Rectal smooth muscle tissue (tissue), 1 donor: Measurements from ENCODE around the gene PTPRO.

Experiments
- H3K27ac ChIP-seq: one replicate; pipeline ENCODE4 v1.7.0; 2013; ENCODE audit warnings: low read depth, low read length, inconsistent platforms
- H3K27me3 ChIP-seq: one replicate; pipeline ENCODE4 v1.7.0; 2013; ENCODE audit warnings: low read length; ENCODE audit not compliant: control insufficient read depth, insufficient read depth
- H3K36me3 ChIP-seq: one replicate; pipeline ENCODE4 v1.7.0; 2013; ENCODE audit warnings: low read length; ENCODE audit not compliant: control insufficient read depth, insufficient read depth
- H3K4me1 ChIP-seq: one replicate; pipeline ENCODE4 v1.7.0; 2013; ENCODE audit warnings: low read length; ENCODE audit not compliant: control insufficient read depth, insufficient read depth
- H3K4me3 ChIP-seq: one replicate; pipeline ENCODE4 v1.7.0; 2013; ENCODE audit warnings: low read length
- H3K9ac ChIP-seq: one replicate; pipeline ENCODE4 v1.7.0; 2013; ENCODE audit warnings: low read length

PTPRO gene

DNA sequence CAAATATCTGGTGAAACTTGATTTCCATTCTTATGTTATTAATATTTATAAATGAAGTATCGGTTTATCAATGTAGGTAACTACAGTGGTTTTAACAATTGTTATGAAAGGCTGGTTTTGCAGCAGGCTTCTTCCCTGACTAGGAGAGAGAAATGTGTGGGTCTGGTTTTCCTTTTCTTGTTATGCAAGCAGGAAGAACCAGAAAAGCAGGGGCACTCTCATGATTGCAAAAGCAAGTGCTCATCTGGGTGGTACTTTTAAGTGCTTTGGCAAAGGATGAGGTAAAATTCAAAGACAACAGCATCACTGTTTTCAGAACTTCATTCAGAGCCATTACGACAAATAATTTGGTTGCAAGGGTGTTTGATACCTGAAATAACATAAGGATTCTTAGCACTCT, 105.6 kb downstream of the PTPRO start:
- no peak overlapping the region for H3K9ac ChIP-seq
- no peaks in the 10 kb centered on the region for H3K27me3 ChIP-seq
- H3K4me1 ChIP-seq = no peaks in the 10 kb centered on the region
- H3K27ac ChIP-seq = no peak overlapping the region
- H3K36me3 ChIP-seq = no peaks in the 10 kb centered on the region
- no peak overlapping the region for H3K4me3 ChIP-seq

DNA sequence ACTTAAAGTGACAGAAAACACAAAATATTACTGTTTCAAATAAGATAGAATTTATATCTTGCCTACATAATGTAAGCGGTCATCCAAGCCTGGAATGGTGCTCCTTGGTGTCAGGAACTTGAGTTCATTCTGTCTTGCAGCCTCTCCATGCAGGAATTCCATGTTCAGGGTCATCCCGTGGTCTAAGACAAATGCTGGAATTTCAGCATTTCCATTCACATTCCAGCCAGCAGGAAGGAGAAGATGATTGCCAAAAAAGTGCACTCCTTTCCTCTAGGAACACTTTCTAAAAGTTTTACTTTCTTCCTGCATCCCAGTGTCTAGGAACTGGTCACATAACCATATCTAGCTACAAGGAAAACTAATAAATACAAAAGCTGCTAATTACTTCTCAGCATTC, 106.3 kb downstream of the PTPRO start:
- no peak overlapping the region for H3K4me3 ChIP-seq
- H3K4me1 ChIP-seq = no peaks in the 10 kb centered on the region
- H3K9ac ChIP-seq = no peak overlapping the region
- H3K27me3 ChIP-seq = no peaks in the 10 kb centered on the region
- no peak overlapping the region for H3K27ac ChIP-seq
- no peaks in the 10 kb centered on the region for H3K36me3 ChIP-seq

DNA sequence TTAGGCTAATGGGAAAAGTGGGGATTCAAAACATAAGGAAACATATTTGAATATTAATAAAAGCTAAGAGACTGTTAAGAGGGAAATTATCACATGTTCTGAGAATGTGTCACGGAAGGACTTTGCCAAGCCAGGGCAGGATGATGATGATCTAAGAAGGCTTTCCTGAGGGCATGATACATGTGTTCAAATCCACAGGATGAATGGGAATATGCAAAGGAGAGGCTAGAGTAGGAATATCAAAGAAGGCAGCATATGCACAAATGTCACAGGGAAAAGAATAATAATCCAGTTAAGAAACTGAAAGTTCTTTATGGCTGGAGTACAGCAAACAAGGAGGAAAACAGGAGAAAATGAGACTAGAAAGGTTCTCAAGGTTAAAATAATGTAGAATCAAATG, 107.0 kb downstream of the PTPRO start:
- no peaks in the 10 kb centered on the region for H3K36me3 ChIP-seq
- H3K27me3 ChIP-seq = no peaks in the 10 kb centered on the region
- H3K9ac ChIP-seq = no peak overlapping the region
- H3K4me1 ChIP-seq = no peaks in the 10 kb centered on the region
- no peak overlapping the region for H3K4me3 ChIP-seq
- no peak overlapping the region for H3K27ac ChIP-seq

DNA sequence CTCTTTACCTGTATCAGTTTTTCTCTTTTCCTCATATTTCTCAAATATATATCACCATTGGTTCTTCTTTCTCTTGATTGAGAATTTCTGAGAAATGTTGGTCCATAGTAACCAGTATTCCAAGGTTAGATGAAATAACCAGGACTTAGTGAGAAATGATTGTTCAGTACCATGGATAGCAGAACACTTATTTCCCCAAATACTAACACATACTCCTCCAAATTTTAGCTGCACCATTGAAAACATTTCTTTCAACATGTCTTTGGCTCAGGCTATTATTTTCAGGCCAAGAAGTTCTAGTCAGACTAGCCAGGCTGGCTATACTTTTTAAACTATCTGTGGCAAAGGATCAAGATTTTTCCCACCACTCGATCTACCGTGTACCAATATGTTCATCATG, 113.3 kb downstream of the PTPRO start:
- Histone ChIP-seq H3K4me1 (no peaks in the 10 kb centered on the region), H3K4me3 (no peak overlapping the region), H3K36me3 (no peaks in the 10 kb centered on the region), H3K27me3 (no peaks in the 10 kb centered on the region), H3K27ac (no peak overlapping the region), H3K9ac (no peak overlapping the region)

DNA sequence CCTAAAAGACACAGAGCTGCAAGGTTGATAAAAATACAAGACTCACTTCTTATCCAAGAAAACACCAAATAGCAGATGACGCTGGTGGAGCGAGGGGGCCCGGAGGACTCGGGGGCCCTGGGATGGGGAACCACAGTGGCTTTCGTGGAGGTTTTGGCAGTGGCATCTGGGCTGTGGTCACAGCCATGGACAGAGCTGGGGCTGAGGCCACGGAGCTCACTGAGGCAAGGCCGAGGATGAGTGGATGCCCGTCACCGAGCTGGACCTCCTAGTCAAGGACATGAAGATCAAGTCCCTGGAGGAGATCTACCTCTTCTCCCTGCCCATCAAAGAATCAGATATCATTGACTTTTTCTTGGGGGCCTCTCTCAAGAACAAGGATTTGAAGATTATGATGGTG, 117.2 kb downstream of the PTPRO start:
- Histone ChIP-seq H3K4me3 (no peak overlapping the region), H3K27me3 (no peaks in the 10 kb centered on the region), H3K27ac (no peak overlapping the region), H3K36me3 (no peaks in the 10 kb centered on the region), H3K9ac (no peak overlapping the region), H3K4me1 (no peaks in the 10 kb centered on the region)

DNA sequence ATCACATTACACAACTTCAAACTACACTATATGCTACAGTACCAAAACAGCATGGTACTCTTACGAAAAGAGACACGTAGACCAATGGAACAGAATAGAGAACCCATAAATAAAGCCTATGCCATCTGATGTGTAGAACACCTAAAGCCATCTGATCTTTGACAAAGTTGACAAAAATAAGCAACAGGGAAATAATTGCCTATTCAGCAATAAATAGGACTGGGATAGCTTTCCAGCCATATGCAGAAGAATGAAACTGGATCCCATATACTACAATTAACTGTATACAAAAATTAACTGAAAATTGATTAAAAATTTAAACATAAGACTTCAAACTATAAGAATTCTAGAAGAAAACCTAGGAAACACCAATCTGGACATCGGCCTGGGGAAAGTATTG, 120.7 kb downstream of the PTPRO start:
- Histone ChIP-seq H3K36me3 (no peaks in the 10 kb centered on the region), H3K27me3 (no peaks in the 10 kb centered on the region)

DNA sequence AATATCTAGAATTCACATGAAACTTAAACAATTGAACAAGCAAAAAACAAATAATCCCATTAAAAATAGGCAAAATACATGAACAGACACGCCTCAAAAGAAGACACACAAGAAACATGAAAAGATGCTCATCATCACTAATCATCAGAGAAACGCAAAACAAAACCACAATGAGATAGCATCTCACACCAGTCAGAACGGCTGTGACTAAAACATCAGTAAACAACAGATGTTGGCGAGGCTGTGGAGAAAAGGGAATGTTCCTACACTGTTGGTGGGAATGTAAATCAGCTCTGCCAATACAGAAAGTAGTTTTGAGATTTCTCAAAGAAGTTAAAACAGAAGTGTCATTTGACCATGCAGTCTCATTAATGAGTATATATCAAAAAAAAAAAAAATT, 121.3 kb downstream of the PTPRO start:
- no peak overlapping the region for H3K4me3 ChIP-seq
- no peaks in the 10 kb centered on the region for H3K27me3 ChIP-seq
- no peaks in the 10 kb centered on the region for H3K4me1 ChIP-seq
- H3K9ac ChIP-seq = no peak overlapping the region
- H3K36me3 ChIP-seq = no peaks in the 10 kb centered on the region
- H3K27ac ChIP-seq = no peak overlapping the region

More for the DNA sequence above, 120.7 kb downstream of the PTPRO start:
- H3K9ac ChIP-seq = no peak overlapping the region
- no peak overlapping the region for H3K4me3 ChIP-seq
- no peaks in the 10 kb centered on the region for H3K4me1 ChIP-seq
- H3K27ac ChIP-seq = no peak overlapping the region

DNA sequence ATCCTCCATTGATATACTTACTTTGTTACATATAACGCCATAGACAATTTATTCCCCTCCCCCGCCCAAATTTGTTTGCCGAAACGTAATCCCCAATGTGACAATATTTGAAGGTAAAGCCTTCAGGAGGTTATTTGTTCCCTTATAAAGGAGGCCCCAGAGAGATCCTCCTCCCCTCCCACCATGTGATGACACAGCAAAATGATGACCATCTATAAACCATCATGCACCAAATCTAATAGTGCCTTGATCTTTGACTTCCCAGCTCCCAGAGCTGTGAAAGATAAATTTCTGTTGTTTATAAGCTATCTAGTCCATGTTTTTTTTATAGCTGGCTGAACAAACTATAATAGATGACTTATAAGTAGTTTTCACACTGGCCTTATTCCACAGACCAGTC, 122.2 kb downstream of the PTPRO start:
- Histone ChIP-seq H3K9ac (no peak overlapping the region), H3K27me3 (no peaks in the 10 kb centered on the region), H3K27ac (no peak overlapping the region), H3K4me1 (no peaks in the 10 kb centered on the region), H3K4me3 (no peak overlapping the region), H3K36me3 (no peaks in the 10 kb centered on the region)

DNA sequence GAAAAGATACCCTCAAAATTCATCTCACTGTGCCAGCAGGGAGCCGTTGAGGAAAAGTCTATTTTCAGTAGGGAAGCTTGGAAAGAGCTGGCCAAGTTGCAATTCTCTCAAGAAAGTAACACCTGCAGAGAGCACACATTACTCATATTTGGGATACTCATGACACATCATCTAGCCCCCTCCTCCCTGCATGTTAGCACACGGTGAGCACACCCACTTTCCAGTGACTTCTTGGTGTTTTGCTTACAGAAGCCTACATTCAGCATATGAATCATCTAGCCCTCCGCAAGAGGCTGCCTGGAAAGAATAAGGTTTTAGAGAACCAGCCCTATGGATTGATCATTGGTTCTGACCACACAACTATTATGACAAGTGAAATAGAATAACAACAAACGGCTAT, 124.5 kb downstream of the PTPRO start:
- Histone ChIP-seq H3K4me1 (no peaks in the 10 kb centered on the region), H3K36me3 (no peaks in the 10 kb centered on the region), H3K27ac (no peak overlapping the region), H3K9ac (no peak overlapping the region), H3K4me3 (no peak overlapping the region), H3K27me3 (no peaks in the 10 kb centered on the region)

DNA sequence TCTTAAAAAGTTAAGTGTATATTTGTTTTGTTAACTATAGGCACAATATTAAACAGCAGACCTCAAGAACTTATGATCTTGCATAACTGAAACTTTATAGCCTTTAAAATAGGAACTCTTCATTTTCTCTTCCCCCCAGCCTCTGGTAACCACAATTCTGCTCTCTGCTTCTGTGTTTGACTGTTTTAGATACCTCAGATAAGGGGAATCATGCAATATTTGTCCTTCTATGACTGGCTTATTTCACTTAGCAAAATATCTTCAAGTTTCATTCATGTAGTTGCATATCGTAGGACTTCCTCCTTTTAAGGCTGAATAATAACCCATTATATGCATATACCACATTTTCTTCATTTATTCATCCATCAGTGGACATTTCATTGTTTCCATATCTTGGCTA, 131.3 kb downstream of the PTPRO start:
- no peaks in the 10 kb centered on the region for H3K27me3 ChIP-seq
- H3K27ac ChIP-seq = no peak overlapping the region
- no peaks in the 10 kb centered on the region for H3K36me3 ChIP-seq
- no peaks in the 10 kb centered on the region for H3K4me1 ChIP-seq
- no peak overlapping the region for H3K9ac ChIP-seq
- no peak overlapping the region for H3K4me3 ChIP-seq

DNA sequence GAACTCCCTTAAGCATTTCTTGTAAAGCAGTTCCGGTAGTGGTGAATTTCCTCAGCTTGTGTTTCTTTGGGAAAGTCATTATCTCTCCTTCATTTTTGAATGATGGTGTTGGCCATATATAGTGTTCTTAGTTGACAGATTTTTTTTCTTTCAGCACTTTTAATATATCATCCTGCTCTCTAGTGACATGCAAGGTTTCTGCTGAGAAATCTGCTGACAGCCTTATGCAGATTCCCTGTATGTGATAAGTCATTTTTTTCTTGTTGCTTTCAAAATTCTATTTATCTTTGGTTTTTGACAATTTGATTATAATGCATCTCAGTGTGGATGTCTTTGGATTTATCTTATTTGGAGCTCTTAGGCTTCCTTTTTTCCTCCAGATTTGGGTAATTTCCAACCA, 135.7 kb downstream of the PTPRO start:
- H3K4me1 ChIP-seq = no peaks in the 10 kb centered on the region
- H3K36me3 ChIP-seq = no peaks in the 10 kb centered on the region
- H3K4me3 ChIP-seq = no peak overlapping the region
- no peak overlapping the region for H3K9ac ChIP-seq
- no peaks in the 10 kb centered on the region for H3K27me3 ChIP-seq
- H3K27ac ChIP-seq = no peak overlapping the region

DNA sequence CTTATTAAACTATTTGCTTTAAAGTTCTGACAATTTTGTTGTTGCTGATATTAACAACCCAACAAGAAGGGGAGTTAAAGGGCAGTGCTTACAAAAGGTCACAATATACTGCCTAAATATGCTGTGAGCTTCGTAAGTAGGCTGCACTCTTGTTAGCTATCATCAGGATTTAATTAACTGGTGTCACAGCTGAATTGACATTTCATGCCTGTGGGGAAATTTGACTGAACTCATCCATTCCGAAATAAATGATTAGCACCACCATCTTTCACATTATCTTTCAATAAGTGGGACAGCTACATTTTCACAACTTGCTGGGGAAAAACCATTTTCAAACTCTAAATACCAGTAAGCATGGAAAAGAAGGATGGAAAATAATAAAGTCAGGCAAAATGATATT, 146.6 kb downstream of the PTPRO start:
- no peaks in the 10 kb centered on the region for H3K36me3 ChIP-seq
- no peaks in the 10 kb centered on the region for H3K27me3 ChIP-seq
- H3K27ac ChIP-seq = no peak overlapping the region
- H3K4me3 ChIP-seq = no peak overlapping the region
- no peak overlapping the region for H3K9ac ChIP-seq
- H3K4me1 ChIP-seq = no peaks in the 10 kb centered on the region

DNA sequence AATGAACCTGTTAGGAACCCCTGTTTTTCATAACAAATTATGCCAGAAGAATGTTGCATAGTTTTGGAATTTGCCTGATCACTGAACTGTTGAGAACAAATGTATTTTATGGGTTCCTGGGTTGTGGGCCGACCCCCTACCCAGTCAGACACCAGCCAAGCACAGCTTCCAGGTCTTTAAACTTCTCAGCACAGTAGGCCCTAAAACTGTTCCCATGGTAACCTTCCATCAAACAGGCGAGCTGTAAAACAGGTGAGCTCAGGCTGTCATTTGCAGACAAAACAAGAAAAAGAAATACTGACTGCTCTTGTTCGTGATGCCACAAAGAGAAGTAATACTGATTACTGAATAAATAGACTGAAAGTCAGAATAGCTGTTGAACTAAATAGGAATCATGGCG, 147.0 kb downstream of the PTPRO start:
- Histone ChIP-seq H3K4me1 (no peaks in the 10 kb centered on the region), H3K27me3 (no peaks in the 10 kb centered on the region), H3K27ac (no peak overlapping the region), H3K36me3 (no peaks in the 10 kb centered on the region), H3K4me3 (no peak overlapping the region), H3K9ac (no peak overlapping the region)

DNA sequence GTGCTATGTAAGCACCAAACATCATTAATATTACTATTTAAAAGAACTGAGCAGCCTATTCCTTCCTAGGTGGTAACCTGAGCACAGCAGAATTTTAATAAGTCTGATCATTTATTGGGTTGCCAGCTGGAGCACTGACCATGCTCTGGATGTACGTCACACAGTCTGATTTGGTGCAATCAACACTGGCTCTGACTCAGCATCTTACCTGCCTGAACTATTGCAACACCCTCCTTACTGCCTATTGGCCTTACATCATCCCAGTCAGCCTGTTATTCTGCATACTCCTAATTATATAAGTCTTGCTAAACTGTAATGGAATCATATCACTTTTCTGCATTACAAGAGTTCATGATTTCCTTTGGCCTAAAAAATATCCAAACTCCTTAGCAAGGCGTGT, 149.7 kb downstream of the PTPRO start:
- H3K4me1 ChIP-seq = no peaks in the 10 kb centered on the region
- H3K9ac ChIP-seq = no peak overlapping the region
- no peak overlapping the region for H3K27ac ChIP-seq
- H3K36me3 ChIP-seq = no peaks in the 10 kb centered on the region
- H3K27me3 ChIP-seq = no peaks in the 10 kb centered on the region
- no peak overlapping the region for H3K4me3 ChIP-seq
